T-helper 2 cell treated with Interferon-gamma antibody and Interleukin-4, amounts not matched to agents 100 ng/mL and 5 ng/mL, for 36 hours (primary cell): Measurements from ENCODE around the gene AGAP1. TPM values are rescaled to one million over a fixed set of nuclear protein-coding genes. Genes with fewer than 3 reads are reported as not detected.

Experiments
- intact Hi-C: fragments of 100-400 bp; cut with micrococcal nuclease; formaldehyde crosslinking; loops from one replicate; pipeline ENCODE4 v1.15.1; 2023
- total RNA-seq: library from RNA; stranded (reverse); gene quantifications from 2 replicates; pipeline ENCODE4 v1.2.3, GENCODE V29; 2022

Gene AGAP1
- total RNA-seq, 1 donor from 2014 or later, result 1.4 TPM

GRCh38 chr2:235659767-235660322, 166.0 kb downstream of the AGAP1 start:
- intact Hi-C loops, result no loop called here

- intact Hi-C loops, result no loop called here
Measured at GRCh38 chr2:235660484-235661082, 166.7 kb downstream of the AGAP1 start.

- intact Hi-C loops, result no loop called here
Measured at GRCh38 chr2:235661167-235661937, 167.5 kb downstream of the AGAP1 start.

GRCh38 chr2:235661952-235662351, 168.1 kb downstream of the AGAP1 start:
- intact Hi-C loops, result no loop called here

- intact Hi-C loops, result no loop called here
Measured at GRCh38 chr2:235663875-235664274, 170.0 kb downstream of the AGAP1 start.

- intact Hi-C loops, result no loop called here
Measured at GRCh38 chr2:235665661-235666212, 171.9 kb downstream of the AGAP1 start.

- intact Hi-C loops, result no loop called here
Measured at GRCh38 chr2:235666213-235666781, 172.5 kb downstream of the AGAP1 start.

- intact Hi-C loops, result no loop called here
Measured at GRCh38 chr2:235668782-235669181, 174.9 kb downstream of the AGAP1 start.

GRCh38 chr2:235669269-235669831, 175.5 kb downstream of the AGAP1 start:
- intact Hi-C loops, result no loop called here

GRCh38 chr2:235669983-235670962, 176.4 kb downstream of the AGAP1 start:
- intact Hi-C loops, result loop anchor here (10.0 kb wide), 1 partner anchor 505 kb away; no protein-coding TSS in a partner anchor

GRCh38 chr2:235670974-235671787, 177.3 kb downstream of the AGAP1 start:
- intact Hi-C loops, result loop anchor here (10.0 kb wide), 1 partner anchor 504 kb away; no protein-coding TSS in a partner anchor

- intact Hi-C loops, result loop anchor here (10.0 kb wide), 1 partner anchor 502 kb away; no protein-coding TSS in a partner anchor
Measured at GRCh38 chr2:235672720-235673119, 178.9 kb downstream of the AGAP1 start.

GRCh38 chr2:235674146-235674545, 180.3 kb downstream of the AGAP1 start:
- intact Hi-C loops, result loop anchor here (10.0 kb wide), 1 partner anchor 501 kb away; no protein-coding TSS in a partner anchor

GRCh38 chr2:235674812-235675211, 181.0 kb downstream of the AGAP1 start:
- intact Hi-C loops, result loop anchor here (10.0 kb wide), 1 partner anchor 500 kb away; no protein-coding TSS in a partner anchor

GRCh38 chr2:235675678-235676535, 182.1 kb downstream of the AGAP1 start:
- intact Hi-C loops, result loop anchor here (10.0 kb wide), 1 partner anchor 499 kb away; no protein-coding TSS in a partner anchor

- intact Hi-C loops, result loop anchor here (10.0 kb wide), 1 partner anchor 498 kb away; no protein-coding TSS in a partner anchor
Measured at GRCh38 chr2:235676536-235676799, 182.6 kb downstream of the AGAP1 start.

- intact Hi-C loops, result loop anchor here (10.0 kb wide), 1 partner anchor 497 kb away; no protein-coding TSS in a partner anchor
Measured at GRCh38 chr2:235677276-235677788, 183.5 kb downstream of the AGAP1 start.

GRCh38 chr2:235677937-235678336, 184.1 kb downstream of the AGAP1 start:
- intact Hi-C loops, result loop anchor here (10.0 kb wide), 1 partner anchor 497 kb away; no protein-coding TSS in a partner anchor
